SU-DHL-6 (cell line): ENCODE measurements around the gene PHACTR3.

Source experiments
- CTCF ChIP-seq: fragments of 200-600 bp; sonication (generic); IDR thresholded peaks from one replicate; pipeline ENCODE4 v1.5.1; 2017; ENCODE audit warnings: antibody characterized with exemption, mild to moderate bottlenecking, low read length, moderate library complexity; ENCODE audit not compliant: insufficient read depth, poor library complexity, severe bottlenecking
- EZH2phosphoT487 ChIP-seq: fragments of 200-600 bp; sonication (generic), shearing (Covaris generic); conservative IDR thresholded peaks from 2 replicates; pipeline ENCODE4 v1.6.1; 2018; ENCODE audit warnings: mild to moderate bottlenecking, antibody characterized with exemption, low read length, moderate library complexity, mixed read lengths

- TF ChIP-seq CTCF (no peak), EZH2phosphoT487 (no peak)
Measured at GRCh38 chr20:59587570-59587969, 16.8 kb upstream of the PHACTR3 start.
